HCT116 (cell line): ENCODE measurements around the gene EHD4. TPM values are rescaled to one million over a fixed set of nuclear protein-coding genes. Genes with fewer than 3 reads are reported as not detected.

Experiments used
- ATAC-seq: fragments of 200-7000 bp; cut with Tn5 transposase; 2 replicates; pipeline ENCODE4 v1.9.1; 2020; ENCODE audit warnings: mild to moderate bottlenecking, moderate library complexity
- BruUV-seq: library from RNA; stranded (reverse); fragments of 400-500 nt; replicated peaks from 2 replicates; lab custom pipeline; 2021; lab: Mats Ljungman, UMichigan
- CTCF ChIA-PET: fragments of 300-600 bp; sonication (Branson Sonifier 250); formaldehyde crosslinking; loops from one replicate; lab custom pipeline; 2021; ENCODE audit warnings: antibody characterized with exemption; lab: Charles Lee
- POLR2A ChIA-PET: fragments of 300-600, 350-600 bp; sonication (Branson Sonifier 250); formaldehyde crosslinking; loops from one replicate; lab custom pipeline; 2021; ENCODE audit warnings: antibody characterized with exemption; lab: Charles Lee
- RAD21 ChIA-PET, 2 experiments: fragments of 300-600 bp; sonication (Branson Sonifier 250); formaldehyde crosslinking; loops; one replicate each; lab custom pipeline; 2023; ENCODE audit warnings: low total read pairs in 2 of 2; ENCODE audit not compliant: uncharacterized antibody in 2 of 2, unreplicated experiment in 2 of 2, low non-redundant PET in 1 of 2; lab: Charles Lee
- DNase-seq: peaks from one replicate; pipeline ENCODE4 v3.0.0-alpha.2; 2010; ENCODE audit warnings: low read depth, low spot score
- H2AFZ ChIP-seq: fragments of 200-600 bp; shearing (Covaris generic), sonication (generic); 2 replicates; pipeline ENCODE4 v1.6.1; 2017; ENCODE audit warnings: low read depth, mixed run types, mixed read lengths, antibody characterized with exemption, low read length; ENCODE audit not compliant: poor library complexity, severe bottlenecking
- H3K27ac ChIP-seq: 2 replicates; pipeline ENCODE4 v1.5.1; 2012; ENCODE audit warnings: low read depth, low read length
- H3K27me3 ChIP-seq: fragments of 200-600 bp; sonication (generic); 2 replicates; pipeline ENCODE4 v1.6.1; 2016; ENCODE audit warnings: mixed run types, low read length, mixed read lengths; ENCODE audit not compliant: insufficient read depth
- H3K36me3 ChIP-seq, 2 experiments: fragments of 200-500 bp in 1 of 2; fragments of 200-600 bp in 1 of 2; sonication (Bioruptor generic) in 1 of 2; sonication (generic) in 1 of 2; 2 replicates each; pipeline versions ENCODE4 v1.5.1 to v1.6.1; 2014 to 2016; ENCODE audit warnings: low read length in 2 of 2, inconsistent platforms in 1 of 2, mixed read lengths in 1 of 2, mixed run types in 1 of 2; ENCODE audit not compliant: insufficient read depth in 2 of 2, control insufficient read depth in 1 of 2
- H3K4me1 ChIP-seq, 2 experiments: fragments of 200-600 bp in 1 of 2; sonication (generic) in 1 of 2; 2 replicates each; pipeline versions ENCODE4 v1.5.1 to v1.6.1; 2012 to 2017; ENCODE audit warnings: low read length in 2 of 2, inconsistent platforms in 1 of 2, mild to moderate bottlenecking in 1 of 2, mixed read lengths in 1 of 2, mixed run types in 1 of 2, moderate library complexity in 1 of 2; ENCODE audit not compliant: insufficient read depth in 2 of 2, control insufficient read depth in 1 of 2
- H3K4me2 ChIP-seq: fragments of 200-600 bp; sonication (generic); 2 replicates; pipeline ENCODE4 v1.6.1; 2017; ENCODE audit warnings: mixed run types, low read length, mixed read lengths
- H3K4me3 ChIP-seq, 2 experiments: fragments of 200-600 bp in 1 of 2; sonication (generic) in 1 of 2; replicated peaks in 1 of 2; 2 replicates each; pipeline ENCODE4 v1.5.1; 2011 to 2016; ENCODE audit warnings: low read length in 2 of 2, control low read depth in 1 of 2, low read depth in 1 of 2, mild to moderate bottlenecking in 1 of 2, mixed read lengths in 1 of 2, mixed run types in 1 of 2
- H3K79me2 ChIP-seq: fragments of 200-600 bp; sonication (generic); 2 replicates; pipeline ENCODE4 v1.6.1; 2017; ENCODE audit warnings: mild to moderate bottlenecking, mixed run types, low read length, moderate library complexity, mixed read lengths; ENCODE audit not compliant: insufficient read depth
- H3K9ac ChIP-seq: fragments of 200-600 bp; sonication (generic); 2 replicates; pipeline ENCODE4 v1.6.1; 2016; ENCODE audit warnings: low read length, mixed read lengths
- H3K9me2 ChIP-seq: fragments of 200-600 bp; sonication (generic), shearing (Covaris generic); 2 replicates; pipeline ENCODE4 v1.6.1; 2017; ENCODE audit warnings: mixed run types, mild to moderate bottlenecking, moderate library complexity; ENCODE audit not compliant: insufficient read depth
- H3K9me3 ChIP-seq, 2 experiments: fragments of 200-500 bp in 1 of 2; fragments of 200-600 bp in 1 of 2; sonication (Bioruptor generic) in 1 of 2; sonication (generic) in 1 of 2; 2 replicates each; pipeline ENCODE4 v1.6.1; 2014 to 2017; ENCODE audit warnings: low read length in 2 of 2, mixed read lengths in 2 of 2, inconsistent platforms in 1 of 2, low read depth in 1 of 2, mild to moderate bottlenecking in 1 of 2, mixed run types in 1 of 2, moderate library complexity in 1 of 2; ENCODE audit not compliant: control insufficient read depth in 1 of 2, insufficient read depth in 1 of 2
- H4K20me1 ChIP-seq: fragments of 200-600 bp; sonication (generic), shearing (Covaris generic); 2 replicates; pipeline ENCODE4 v1.6.1; 2017; ENCODE audit warnings: mixed run types, mild to moderate bottlenecking, moderate library complexity; ENCODE audit not compliant: insufficient read depth
- ATF3 ChIP-seq: IDR thresholded peaks from 2 replicates; pipeline ENCODE4 v1.6.1; 2012
- CBX3 ChIP-seq: IDR thresholded peaks from 2 replicates; pipeline ENCODE4 v1.6.1; 2012; ENCODE audit warnings: low read depth
- CEBPB ChIP-seq: IDR thresholded peaks from 2 replicates; pipeline ENCODE4 v1.6.1; 2012; ENCODE audit warnings: low read depth
- CTCF ChIP-seq, 3 experiments: fragments of 200-600 bp in 1 of 3; sonication (generic) in 1 of 3; IDR thresholded peaks in 2 of 3; conservative IDR thresholded peaks in 1 of 3; 2 replicates each; pipeline ENCODE4 v1.5.1; 2012 to 2017; ENCODE audit warnings: low read depth in 2 of 3, low read length in 2 of 3, antibody characterized with exemption in 1 of 3, borderline replicate concordance in 1 of 3, control low read depth in 1 of 3, mild to moderate bottlenecking in 1 of 3, mixed read lengths in 1 of 3, mixed run types in 1 of 3, moderate library complexity in 1 of 3; ENCODE audit not compliant: insufficient read depth in 1 of 3
- EGR1 ChIP-seq: IDR thresholded peaks from 2 replicates; pipeline ENCODE4 v1.6.1; 2012; ENCODE audit warnings: low read depth
- EZH2 ChIP-seq: fragments of 200-600 bp; sonication (generic); IDR thresholded peaks from 2 replicates; pipeline ENCODE4 v1.6.1; 2017; ENCODE audit warnings: antibody characterized with exemption, mixed run types
- EZH2phosphoT487 ChIP-seq: fragments of 200-600 bp; IDR thresholded peaks from 2 replicates; pipeline ENCODE4 v1.6.1; 2018; ENCODE audit warnings: antibody characterized with exemption, borderline replicate concordance
- FOSL1 ChIP-seq: IDR thresholded peaks from 2 replicates; pipeline ENCODE4 v1.6.1; 2012; ENCODE audit warnings: low read depth
- JUND ChIP-seq: IDR thresholded peaks from 2 replicates; pipeline ENCODE4 v1.6.1; 2012
- POLR2A ChIP-seq: IDR thresholded peaks from 2 replicates; pipeline ENCODE4 v1.7.0; 2011; ENCODE audit warnings: borderline replicate concordance; ENCODE audit not compliant: insufficient read depth, insufficient read length; ENCODE audit errors: extremely low read depth
- POLR2AphosphoS5 ChIP-seq: IDR thresholded peaks from 2 replicates; pipeline ENCODE4 v1.6.1; 2011; ENCODE audit warnings: mild to moderate bottlenecking, low read depth, low read length, moderate library complexity
- RAD21 ChIP-seq: IDR thresholded peaks from 2 replicates; pipeline ENCODE4 v1.6.1; 2012; ENCODE audit warnings: low read depth, mild to moderate bottlenecking
- REST ChIP-seq: IDR thresholded peaks from 2 replicates; pipeline ENCODE4 v1.6.1; 2012; ENCODE audit warnings: low read depth
- SIN3A ChIP-seq: IDR thresholded peaks from 2 replicates; pipeline ENCODE4 v1.6.1; 2012; ENCODE audit warnings: low read depth
- SP1 ChIP-seq: IDR thresholded peaks from 2 replicates; pipeline ENCODE4 v1.6.1; 2012; ENCODE audit warnings: low read depth
- SRF ChIP-seq: IDR thresholded peaks from 2 replicates; pipeline ENCODE4 v1.6.1; 2012; ENCODE audit warnings: low read depth
- YY1 ChIP-seq: IDR thresholded peaks from 2 replicates; pipeline ENCODE4 v1.6.1; 2011; ENCODE audit warnings: low read length, low read depth, moderate library complexity, mild to moderate bottlenecking; ENCODE audit not compliant: insufficient replicate concordance; ENCODE audit errors: extremely low read depth
- ZFX ChIP-seq: fragments of 450-650 bp; IDR thresholded peaks from 2 replicates; pipeline ENCODE4 v1.6.1; 2017
- intact Hi-C: fragments of 100-400 bp; cut with micrococcal nuclease; formaldehyde crosslinking; loops from 2 replicates; pipeline ENCODE4 v1.10.0; 2022
- total RNA-seq: library from RNA; stranded (reverse); gene quantifications from one replicate; pipeline ENCODE4 v1.2.1, GENCODE V29; 2021; ENCODE audit not compliant: unreplicated experiment

The EHD4 gene
- total RNA-seq, 1 experiment from 2014 or later = 28.0 TPM

GRCh38 chr15:41985236-41986160 is 13.1 kb upstream of the EHD4 start:
- CTCF ChIA-PET = interaction anchor here (2.4 kb wide), 1 partner anchor 13 kb away, joined by 7 read pairs; the partner anchor contains the start of gene EHD4
- Histone ChIP-seq H3K4me3 (no peak overlapping the region), H4K20me1 (no peaks in the 10 kb centered on the region), H3K9me2 (no peaks in the 10 kb centered on the region), H2AFZ (no peak overlapping the region), H3K27me3 (no peaks in the 10 kb centered on the region), H3K4me1 (no peaks in the 10 kb centered on the region), H3K36me3 (no peaks in the 10 kb centered on the region), H3K27ac (no peak overlapping the region), H3K9ac (no peak overlapping the region), H3K9me3 (no peaks in the 10 kb centered on the region), H3K4me2 (no peak overlapping the region), H3K79me2 (no peaks in the 10 kb centered on the region)
- DNase-seq (no peak), ATAC-seq (no peak)
- RAD21 ChIA-PET = no interaction called here
- no peak for TF ChIP-seq RAD21
- TF ChIP-seq ZFX = no peak
- no peak for TF ChIP-seq YY1
- no peak for TF ChIP-seq EZH2phosphoT487
- no peak for TF ChIP-seq FOSL1
- TF ChIP-seq EZH2 = no peak
- no peak for TF ChIP-seq JUND
- TF ChIP-seq SP1 = no peak
- TF ChIP-seq POLR2AphosphoS5 = no peak
- TF ChIP-seq CTCF (IDR thresholded peaks at IDR 0.05 in 2 of 3, conservative IDR thresholded peaks at IDR 0.05 in 1 of 3; ENCODE audit: borderline replicate concordance in 1 of 3, insufficient read depth in 1 of 3, low read depth in 2 of 3, low read length in 2 of 3) = no peak
- no peak for TF ChIP-seq POLR2A
- no peak for TF ChIP-seq CEBPB
- no peak for TF ChIP-seq REST
- no peak for TF ChIP-seq SRF
- TF ChIP-seq SIN3A = no peak
- TF ChIP-seq EGR1 = no peak
- no peak for TF ChIP-seq ATF3
- no peak for TF ChIP-seq CBX3
- POLR2A ChIA-PET = no interaction called here
- intact Hi-C loops = no loop called here
- BruUV-seq = no TSS peak
